ENCODE results near the gene SS18.

Gene SS18

GRCh38 chr18:26056291-26056690 is 34.1 kb downstream of the SS18 start:
- POLR2A ChIA-PET, result no interaction called here
- CTCF ChIA-PET, result interaction anchor here (1.5 to 2.0 kb wide), 2 partner anchors 15 to 135 kb away, joined by 4 read pairs; no protein-coding TSS in a partner anchor
- no peak for TF ChIP-seq CTCF (IDR thresholded peaks at IDR 0.05; ENCODE audit: control extremely low read depth, extremely low read depth, low read depth, missing control alignments)
- no peak for DNase-seq (ENCODE audit: extremely low spot score)

GRCh38 chr18:26052505-26052904 is 37.9 kb downstream of the SS18 start:
- CTCF ChIA-PET, result interaction anchor here (0.6 kb wide), 1 partner anchor 39 kb away, joined by 3 read pairs; no protein-coding TSS in a partner anchor
- DNase-seq (ENCODE audit: extremely low spot score), result no peak
- POLR2A ChIA-PET, result no interaction called here

GRCh38 chr18:26051843-26052242 is 38.6 kb downstream of the SS18 start:
- DNase-seq (ENCODE audit: extremely low spot score), result no peak
- CTCF ChIA-PET, result interaction anchor here (0.6 kb wide), 1 partner anchor 38 kb away, joined by 3 read pairs; no protein-coding TSS in a partner anchor
- POLR2A ChIA-PET, result no interaction called here
- no peak for TF ChIP-seq CTCF (IDR thresholded peaks at IDR 0.05; ENCODE audit: control extremely low read depth, extremely low read depth, low read depth, missing control alignments)

More at GRCh38 chr18:26052505-26052904, 37.9 kb downstream of the SS18 start:
- no peak for TF ChIP-seq CTCF (IDR thresholded peaks at IDR 0.05; ENCODE audit: control extremely low read depth, extremely low read depth, low read depth, missing control alignments)

- no peak for TF ChIP-seq CTCF (IDR thresholded peaks at IDR 0.05; ENCODE audit: control extremely low read depth, extremely low read depth, low read depth, missing control alignments)
- ChIA-PET CTCF (no interaction called here), POLR2A (no interaction called here)
- no peak for DNase-seq (ENCODE audit: extremely low spot score)
These were observed 43.9 kb downstream of the SS18 start for GRCh38 chr18:26046419-26047077.

- CTCF ChIA-PET, result no interaction called here
- POLR2A ChIA-PET, result no interaction called here
- TF ChIP-seq CTCF (IDR thresholded peaks at IDR 0.05; ENCODE audit: control extremely low read depth, extremely low read depth, low read depth, missing control alignments), result no peak
- DNase-seq (ENCODE audit: extremely low spot score), result no peak
These were observed 45.6 kb downstream of the SS18 start for GRCh38 chr18:26044807-26045206.

- CTCF ChIA-PET, result interaction anchor here (0.9 kb wide), 1 partner anchor 19 kb away, joined by 3 read pairs; no protein-coding TSS in a partner anchor
- POLR2A ChIA-PET, result interaction anchor here (0.6 kb wide), 1 partner anchor 227 kb away, joined by 3 read pairs; no protein-coding TSS in a partner anchor
- TF ChIP-seq CTCF (IDR thresholded peaks at IDR 0.05; ENCODE audit: control extremely low read depth, extremely low read depth, low read depth, missing control alignments), result no peak
- no peak for DNase-seq (ENCODE audit: extremely low spot score)
These were observed 50.3 kb downstream of the SS18 start for GRCh38 chr18:26040051-26040656.

Measured in GM10248 (cell line).